OCI-LY7 (cell line): ENCODE data around the gene THSD7B. TPM values are rescaled to one million over a fixed set of nuclear protein-coding genes. Genes with fewer than 3 reads are reported as not detected.

Source experiments
- BruUV-seq: library from RNA; stranded (reverse); fragments of 400-500 nt; replicated peaks from 2 replicates; lab custom pipeline; 2021; lab: Mats Ljungman, UMichigan
- CTCF ChIA-PET: fragments of 300-600 bp; sonication (Branson Sonifier 250); formaldehyde crosslinking; loops from one replicate; lab custom pipeline; 2022; ENCODE audit warnings: antibody characterized with exemption; ENCODE audit not compliant: unreplicated experiment; lab: Charles Lee
- POLR2A ChIA-PET: fragments of 300-600 bp; sonication (Branson Sonifier 250); formaldehyde crosslinking; loops from one replicate; lab custom pipeline; 2022; ENCODE audit warnings: antibody characterized with exemption; lab: Charles Lee
- DNase-seq: peaks from one replicate; pipeline ENCODE4 v3.0.0-alpha.2; 2015; ENCODE audit warnings: low spot score
- H2AFZ ChIP-seq: fragments of 200-600 bp; sonication (generic), shearing (Covaris generic); 2 replicates; pipeline ENCODE4 v1.6.1; 2014; ENCODE audit warnings: mild to moderate bottlenecking, antibody characterized with exemption, low read length, moderate library complexity
- H3K27ac ChIP-seq: fragments of 200-600 bp; sonication (generic); 2 replicates; pipeline ENCODE4 v1.5.1; 2014; ENCODE audit warnings: mixed run types, low read depth, mild to moderate bottlenecking, moderate library complexity, low read length, inconsistent platforms; ENCODE audit not compliant: poor library complexity, severe bottlenecking
- H3K36me3 ChIP-seq: fragments of 200-600 bp; sonication (generic); 2 replicates; pipeline ENCODE4 v1.6.1; 2014; ENCODE audit warnings: mild to moderate bottlenecking, antibody characterized with exemption, low read length, moderate library complexity, mixed read lengths; ENCODE audit not compliant: insufficient read depth
- H3K4me1 ChIP-seq: fragments of 200-600 bp; sonication (generic); 2 replicates; pipeline ENCODE4 v1.5.1; 2014; ENCODE audit warnings: mild to moderate bottlenecking, low read length; ENCODE audit not compliant: insufficient read depth, poor library complexity, severe bottlenecking
- H3K4me2 ChIP-seq: fragments of 200-600 bp; sonication (generic); 2 replicates; pipeline ENCODE4 v1.6.1; 2014; ENCODE audit warnings: mild to moderate bottlenecking, low read length
- H3K4me3 ChIP-seq: fragments of 200-600 bp; sonication (generic); 2 replicates; pipeline ENCODE4 v1.5.1; 2014; ENCODE audit warnings: mild to moderate bottlenecking, low read depth, low read length; ENCODE audit not compliant: poor library complexity, severe bottlenecking
- H3K79me2 ChIP-seq: fragments of 200-600 bp; sonication (generic); 2 replicates; pipeline ENCODE4 v1.6.1; 2016; ENCODE audit warnings: low read depth, mild to moderate bottlenecking, low read length, moderate library complexity, mixed read lengths; ENCODE audit not compliant: insufficient read depth
- H3K9me2 ChIP-seq: fragments of 200-600 bp; sonication (generic); 2 replicates; pipeline ENCODE4 v1.6.1; 2016; ENCODE audit warnings: mild to moderate bottlenecking, low read length, mixed read lengths; ENCODE audit not compliant: insufficient read depth
- H3K9me3 ChIP-seq: fragments of 200-600 bp; sonication (generic); 2 replicates; pipeline ENCODE4 v1.6.1; 2014; ENCODE audit warnings: mild to moderate bottlenecking, mixed run types, low read length, mixed read lengths
- H4K20me1 ChIP-seq: fragments of 200-600 bp; sonication (generic); 2 replicates; pipeline ENCODE4 v1.6.1; 2014; ENCODE audit warnings: mild to moderate bottlenecking, antibody characterized with exemption, low read length, moderate library complexity, mixed read lengths; ENCODE audit not compliant: insufficient read depth
- EZH2phosphoT487 ChIP-seq: fragments of 200-600 bp; sonication (generic); IDR thresholded peaks from 2 replicates; pipeline ENCODE4 v1.6.1; 2018; ENCODE audit warnings: low read depth, borderline replicate concordance, mild to moderate bottlenecking, mixed run types, antibody characterized with exemption, low read length, moderate library complexity, mixed read lengths
- intact Hi-C: fragments of 100-400 bp; cut with micrococcal nuclease; formaldehyde crosslinking; loops from one replicate; pipeline ENCODE4 v1.10.0; 2022; ENCODE audit not compliant: unreplicated experiment
- total RNA-seq, 2 experiments: library from RNA; depleted of rRNA in 1 of 2; stranded (reverse); fragments of >200 nt in 1 of 2; shearing (Covaris generic) in 1 of 2; gene quantifications; 2 replicates each; pipeline ENCODE4 v1.2.3, GENCODE V29; 2014 to 2022
- TF ChIP-seq, protein P1 (sequence below): fragments of 200-600 bp; sonication (generic); conservative IDR thresholded peaks from 2 replicates; pipeline ENCODE4 v1.5.1; 2014; ENCODE audit warnings: mild to moderate bottlenecking, antibody characterized with exemption, low read length, moderate library complexity, mixed read lengths

Gene THSD7B
- total RNA-seq, 2 experiments from 2014 or later: 1.8 TPM

- POLR2A ChIA-PET: interaction anchor here (0.7 to 1.0 kb wide), 3 partner anchors 9 to 410 kb away, joined by 3 read pairs; no protein-coding TSS in a partner anchor
- no peaks in the 10 kb centered on the region for H3K79me2 ChIP-seq
- H3K36me3 ChIP-seq: no peaks in the 10 kb centered on the region
- no peak overlapping the region for H3K27ac ChIP-seq
- no peaks in the 10 kb centered on the region for H3K4me1 ChIP-seq
- H3K4me2 ChIP-seq: no peak overlapping the region
- intact Hi-C loops: no loop called here
- H2AFZ ChIP-seq: no peak overlapping the region
- BruUV-seq: no TSS peak
- H3K9me3 ChIP-seq: no peaks in the 10 kb centered on the region
- H3K4me3 ChIP-seq: no peak overlapping the region
- no peak for DNase-seq
- TF ChIP-seq, protein P1, sequence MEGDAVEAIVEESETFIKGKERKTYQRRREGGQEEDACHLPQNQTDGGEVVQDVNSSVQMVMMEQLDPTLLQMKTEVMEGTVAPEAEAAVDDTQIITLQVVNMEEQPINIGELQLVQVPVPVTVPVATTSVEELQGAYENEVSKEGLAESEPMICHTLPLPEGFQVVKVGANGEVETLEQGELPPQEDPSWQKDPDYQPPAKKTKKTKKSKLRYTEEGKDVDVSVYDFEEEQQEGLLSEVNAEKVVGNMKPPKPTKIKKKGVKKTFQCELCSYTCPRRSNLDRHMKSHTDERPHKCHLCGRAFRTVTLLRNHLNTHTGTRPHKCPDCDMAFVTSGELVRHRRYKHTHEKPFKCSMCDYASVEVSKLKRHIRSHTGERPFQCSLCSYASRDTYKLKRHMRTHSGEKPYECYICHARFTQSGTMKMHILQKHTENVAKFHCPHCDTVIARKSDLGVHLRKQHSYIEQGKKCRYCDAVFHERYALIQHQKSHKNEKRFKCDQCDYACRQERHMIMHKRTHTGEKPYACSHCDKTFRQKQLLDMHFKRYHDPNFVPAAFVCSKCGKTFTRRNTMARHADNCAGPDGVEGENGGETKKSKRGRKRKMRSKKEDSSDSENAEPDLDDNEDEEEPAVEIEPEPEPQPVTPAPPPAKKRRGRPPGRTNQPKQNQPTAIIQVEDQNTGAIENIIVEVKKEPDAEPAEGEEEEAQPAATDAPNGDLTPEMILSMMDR: no peak
- TF ChIP-seq EZH2phosphoT487: no peak
- CTCF ChIA-PET: no interaction called here
- H4K20me1 ChIP-seq: no peaks in the 10 kb centered on the region
- no peaks in the 10 kb centered on the region for H3K9me2 ChIP-seq
Observed at GRCh38 chr2:137031731-137032130, 266.4 kb downstream of the THSD7B start.

DNA sequence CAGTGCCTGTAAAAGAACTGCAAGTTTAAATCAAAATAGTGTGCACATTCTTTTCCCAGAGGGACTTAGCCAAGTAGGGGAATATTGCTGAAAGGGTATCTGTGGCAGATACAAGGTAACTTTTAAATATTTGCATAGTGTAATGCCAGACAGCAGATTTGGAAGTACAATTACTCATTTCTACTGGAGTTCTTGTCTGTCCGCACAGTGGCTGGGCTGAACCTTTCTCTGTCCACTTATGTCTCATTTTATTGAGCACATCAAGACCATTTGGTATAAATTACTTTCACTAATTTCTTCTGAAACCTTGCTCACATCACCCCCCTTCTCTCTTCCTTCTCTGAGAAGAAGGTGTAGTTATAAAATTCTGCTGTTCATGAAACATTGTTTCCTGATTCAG, 271.3 kb downstream of the THSD7B start:
- ChIA-PET CTCF (no interaction called here), POLR2A (no interaction called here)
- Histone ChIP-seq H3K4me3 (no peak overlapping the region), H3K27ac (no peak overlapping the region), H3K9me2 (no peaks in the 10 kb centered on the region), H2AFZ (no peak overlapping the region), H3K9me3 (no peaks in the 10 kb centered on the region), H3K4me2 (no peak overlapping the region), H3K79me2 (no peaks in the 10 kb centered on the region), H3K36me3 (no peaks in the 10 kb centered on the region), H3K4me1 (no peaks in the 10 kb centered on the region), H4K20me1 (no peaks in the 10 kb centered on the region)
- intact Hi-C loops: no loop called here
- TF ChIP-seq, protein P1: no peak
- TF ChIP-seq EZH2phosphoT487: no peak
- BruUV-seq: no TSS peak
- no peak for DNase-seq

DNA sequence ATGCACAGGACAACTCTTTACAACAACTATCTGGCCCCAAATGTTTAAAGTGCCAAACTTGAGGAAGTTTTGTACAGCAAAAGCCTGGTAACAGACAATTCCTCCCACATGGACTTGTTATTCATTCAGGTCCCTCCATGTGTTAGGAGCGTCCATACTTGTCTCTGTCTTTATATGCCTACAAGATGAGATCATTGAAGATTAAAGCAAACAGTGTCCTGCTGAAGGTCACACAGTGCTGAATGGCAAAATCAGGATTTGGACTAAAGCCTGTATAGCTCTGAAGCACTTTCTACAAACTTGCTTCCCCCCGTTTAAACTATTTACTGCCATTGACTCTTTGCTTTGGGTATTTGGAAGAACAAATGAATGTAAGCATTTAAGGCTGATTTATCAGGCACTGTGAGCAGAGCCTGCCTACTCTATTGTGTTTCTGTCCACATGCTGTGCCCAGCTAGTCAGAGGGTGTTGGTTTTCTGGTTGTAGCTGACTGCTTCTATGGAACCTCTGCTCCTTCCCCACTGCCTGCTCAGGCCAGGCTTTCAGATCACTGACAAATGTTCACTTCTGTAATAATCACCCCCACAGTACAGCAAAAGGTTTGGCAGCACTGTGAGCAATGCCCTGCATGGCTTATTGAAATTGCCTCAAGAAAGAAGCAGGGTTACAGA, 274.3 kb downstream of the THSD7B start:
- Histone ChIP-seq H3K4me3 (no peak overlapping the region), H3K27ac (no peak overlapping the region), H4K20me1 (no peaks in the 10 kb centered on the region), H3K36me3 (no peaks in the 10 kb centered on the region), H3K9me3 (no peaks in the 10 kb centered on the region), H3K79me2 (no peaks in the 10 kb centered on the region), H3K4me2 (no peak overlapping the region), H2AFZ (no peak overlapping the region), H3K9me2 (no peaks in the 10 kb centered on the region), H3K4me1 (no peaks in the 10 kb centered on the region)
- POLR2A ChIA-PET: interaction anchor here (0.6 kb wide), 2 partner anchors 23 to 473 kb away, joined by 3 to 4 read pairs; no protein-coding TSS in a partner anchor
- BruUV-seq: no TSS peak
- CTCF ChIA-PET: no interaction called here
- no peak for DNase-seq
- intact Hi-C loops: no loop called here
- no peak for TF ChIP-seq EZH2phosphoT487
- TF ChIP-seq, protein P1: no peak
